Measurements from ENCODE around the gene LGALS14.

Gene LGALS14

DNA sequence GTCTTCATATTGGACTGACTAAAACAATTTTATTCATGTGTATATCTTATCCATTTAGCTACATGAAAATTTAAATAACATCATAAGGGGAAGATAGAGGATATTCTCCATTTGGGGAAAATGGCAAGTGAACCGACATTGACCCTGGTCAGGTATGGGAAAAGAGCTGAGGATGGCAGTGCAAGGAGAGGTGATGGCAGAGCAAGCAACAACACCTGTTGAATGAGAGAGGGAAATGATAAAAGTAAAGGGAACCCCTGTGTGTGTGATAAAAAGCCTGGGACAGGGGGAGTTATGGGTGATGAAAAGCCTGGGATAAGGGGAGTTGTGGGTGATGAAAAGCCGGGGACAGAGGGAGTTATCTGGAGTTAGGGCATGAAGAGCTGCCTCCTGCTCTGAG, 29.6 kb downstream of the LGALS14 start:
- H3K4me2 ChIP-seq = no peak overlapping the region
- no peak overlapping the region for H3K4me3 ChIP-seq (IDR thresholded peaks at IDR 0.05; ENCODE audit: insufficient read depth, low read depth, low read length)
- no peaks in the 10 kb centered on the region for H3K36me3 ChIP-seq (ENCODE audit: insufficient read depth)
- no peak overlapping the region for H3K27ac ChIP-seq
- TF ChIP-seq, protein P1, sequence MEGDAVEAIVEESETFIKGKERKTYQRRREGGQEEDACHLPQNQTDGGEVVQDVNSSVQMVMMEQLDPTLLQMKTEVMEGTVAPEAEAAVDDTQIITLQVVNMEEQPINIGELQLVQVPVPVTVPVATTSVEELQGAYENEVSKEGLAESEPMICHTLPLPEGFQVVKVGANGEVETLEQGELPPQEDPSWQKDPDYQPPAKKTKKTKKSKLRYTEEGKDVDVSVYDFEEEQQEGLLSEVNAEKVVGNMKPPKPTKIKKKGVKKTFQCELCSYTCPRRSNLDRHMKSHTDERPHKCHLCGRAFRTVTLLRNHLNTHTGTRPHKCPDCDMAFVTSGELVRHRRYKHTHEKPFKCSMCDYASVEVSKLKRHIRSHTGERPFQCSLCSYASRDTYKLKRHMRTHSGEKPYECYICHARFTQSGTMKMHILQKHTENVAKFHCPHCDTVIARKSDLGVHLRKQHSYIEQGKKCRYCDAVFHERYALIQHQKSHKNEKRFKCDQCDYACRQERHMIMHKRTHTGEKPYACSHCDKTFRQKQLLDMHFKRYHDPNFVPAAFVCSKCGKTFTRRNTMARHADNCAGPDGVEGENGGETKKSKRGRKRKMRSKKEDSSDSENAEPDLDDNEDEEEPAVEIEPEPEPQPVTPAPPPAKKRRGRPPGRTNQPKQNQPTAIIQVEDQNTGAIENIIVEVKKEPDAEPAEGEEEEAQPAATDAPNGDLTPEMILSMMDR (conservative IDR thresholded peaks at IDR 0.05; ENCODE audit: low read depth, low read length) = no peak
- H3K79me2 ChIP-seq (ENCODE audit: insufficient read depth, low read depth) = no peaks in the 10 kb centered on the region
- no peak overlapping the region for H2AFZ ChIP-seq (ENCODE audit: low read depth)
- no peak overlapping the region for H3K9ac ChIP-seq
- no peaks in the 10 kb centered on the region for H3K4me1 ChIP-seq (ENCODE audit: low read depth, poor library complexity, severe bottlenecking)
- no peaks in the 10 kb centered on the region for H3K27me3 ChIP-seq (ENCODE audit: insufficient read depth, low read depth)
- no peaks in the 10 kb centered on the region for H4K20me1 ChIP-seq (ENCODE audit: insufficient read depth)

DNA sequence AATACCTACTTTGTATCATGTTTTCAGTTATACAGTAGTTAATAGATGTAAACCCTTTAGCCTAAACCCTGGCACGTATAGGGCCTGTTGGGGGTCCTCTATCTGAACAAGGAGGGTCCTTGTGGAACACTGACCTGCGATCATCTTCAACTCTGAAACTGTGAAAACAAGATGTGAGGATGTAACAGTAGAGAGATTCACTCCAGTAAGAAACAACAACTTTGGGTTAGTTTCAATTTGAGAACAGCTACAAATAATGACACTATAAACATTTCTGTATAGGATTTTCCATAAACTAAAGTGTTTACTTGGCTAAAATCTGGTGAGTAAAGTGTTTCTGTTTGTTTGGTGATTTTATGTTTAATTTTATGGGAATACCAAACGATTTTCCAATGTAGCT, 31.4 kb downstream of the LGALS14 start:
- no peak overlapping the region for H3K4me2 ChIP-seq
- no peak overlapping the region for H3K9ac ChIP-seq
- no peaks in the 10 kb centered on the region for H3K27me3 ChIP-seq (ENCODE audit: insufficient read depth, low read depth)
- peaks cover 4% of the 10 kb centered on the region for H3K4me1 ChIP-seq (ENCODE audit: low read depth, poor library complexity, severe bottlenecking)
- no peak overlapping the region for H2AFZ ChIP-seq (ENCODE audit: low read depth)
- H3K27ac ChIP-seq = no peak overlapping the region
- TF ChIP-seq, protein P1 (conservative IDR thresholded peaks at IDR 0.05; ENCODE audit: low read depth, low read length) = no peak
- H3K79me2 ChIP-seq (ENCODE audit: insufficient read depth, low read depth) = no peaks in the 10 kb centered on the region
- no peaks in the 10 kb centered on the region for H3K36me3 ChIP-seq (ENCODE audit: insufficient read depth)
- no peak overlapping the region for H3K4me3 ChIP-seq (IDR thresholded peaks at IDR 0.05; ENCODE audit: insufficient read depth, low read depth, low read length)
- H4K20me1 ChIP-seq (ENCODE audit: insufficient read depth) = no peaks in the 10 kb centered on the region

DNA sequence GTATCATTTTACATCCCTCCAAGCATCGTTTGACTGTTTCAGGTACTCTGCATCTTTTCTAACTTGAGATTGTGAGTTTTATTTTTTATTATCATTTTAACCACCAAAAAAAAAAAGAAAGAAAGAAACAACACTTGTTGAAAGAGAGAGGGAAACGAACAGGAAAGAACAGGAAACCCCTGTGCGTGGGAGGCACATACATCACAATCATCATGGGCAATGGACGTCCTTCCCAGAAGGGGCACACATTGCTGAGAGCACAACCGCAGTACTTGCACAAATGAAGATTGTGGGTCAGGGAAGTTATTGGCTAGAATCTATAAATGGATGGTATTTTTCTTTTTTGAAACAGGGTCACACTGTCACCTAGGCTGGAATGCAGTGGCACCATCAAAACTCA, 31.8 kb downstream of the LGALS14 start:
- Histone ChIP-seq H3K4me2 (no peak overlapping the region), H3K27me3 (ENCODE audit: insufficient read depth, low read depth) (no peaks in the 10 kb centered on the region), H3K4me3 (IDR thresholded peaks at IDR 0.05; ENCODE audit: insufficient read depth, low read depth, low read length) (no peak overlapping the region), H3K4me1 (ENCODE audit: low read depth, poor library complexity, severe bottlenecking) (peaks cover 4% of the 10 kb centered on the region), H4K20me1 (ENCODE audit: insufficient read depth) (no peaks in the 10 kb centered on the region), H3K36me3 (ENCODE audit: insufficient read depth) (no peaks in the 10 kb centered on the region), H3K9ac (no peak overlapping the region), H2AFZ (ENCODE audit: low read depth) (no peak overlapping the region), H3K79me2 (ENCODE audit: insufficient read depth, low read depth) (no peaks in the 10 kb centered on the region), H3K27ac (no peak overlapping the region)
- TF ChIP-seq, protein P1 (conservative IDR thresholded peaks at IDR 0.05; ENCODE audit: low read depth, low read length) = no peak

DNA sequence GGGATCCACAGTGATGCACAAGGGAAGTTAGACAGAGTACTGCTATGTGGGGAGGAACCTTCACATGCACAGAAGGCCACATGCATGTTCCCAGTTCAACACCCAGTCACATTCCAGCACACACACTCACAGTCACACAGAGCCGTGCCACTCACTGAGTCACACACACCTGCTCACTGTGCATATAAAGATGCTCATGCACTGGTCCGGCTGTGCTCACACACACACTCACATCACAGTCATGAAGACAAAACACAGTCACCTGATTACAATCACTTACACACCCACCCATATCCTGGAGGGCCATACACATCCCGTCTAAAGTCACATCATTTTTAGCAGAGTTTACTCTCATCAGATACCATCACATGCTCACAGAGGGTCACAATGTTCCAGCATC, 33.1 kb downstream of the LGALS14 start:
- H3K27ac ChIP-seq = no peak overlapping the region
- TF ChIP-seq, protein P1 (conservative IDR thresholded peaks at IDR 0.05; ENCODE audit: low read depth, low read length) = no peak
- no peak overlapping the region for H2AFZ ChIP-seq (ENCODE audit: low read depth)
- no peak overlapping the region for H3K4me3 ChIP-seq (IDR thresholded peaks at IDR 0.05; ENCODE audit: insufficient read depth, low read depth, low read length)
- H3K9ac ChIP-seq = no peak overlapping the region
- H3K4me2 ChIP-seq = no peak overlapping the region
- no peaks in the 10 kb centered on the region for H3K27me3 ChIP-seq (ENCODE audit: insufficient read depth, low read depth)
- no peaks in the 10 kb centered on the region for H3K79me2 ChIP-seq (ENCODE audit: insufficient read depth, low read depth)
- H4K20me1 ChIP-seq (ENCODE audit: insufficient read depth) = no peaks in the 10 kb centered on the region
- peaks cover 4% of the 10 kb centered on the region for H3K4me1 ChIP-seq (ENCODE audit: low read depth, poor library complexity, severe bottlenecking)
- no peaks in the 10 kb centered on the region for H3K36me3 ChIP-seq (ENCODE audit: insufficient read depth)
